A673 (cell line): ENCODE measurements around the gene DPP10.

ENCODE experiments used
- EZH2 ChIP-seq: fragments of 200-600 bp; sonication (generic); IDR thresholded peaks from 2 replicates; pipeline ENCODE4 v1.6.1; 2017; ENCODE audit warnings: borderline replicate concordance, low read depth, mild to moderate bottlenecking, mixed read lengths, antibody characterized with exemption, low read length; ENCODE audit not compliant: poor library complexity, severe bottlenecking
- TF ChIP-seq, protein P1 (sequence below): fragments of 300-800, 200-600 bp; sonication (generic); conservative IDR thresholded peaks from 2 replicates; pipeline ENCODE4 v1.5.1; 2017; ENCODE audit warnings: low read depth, mild to moderate bottlenecking, antibody characterized with exemption, low read length, moderate library complexity, mixed read lengths

DNA sequence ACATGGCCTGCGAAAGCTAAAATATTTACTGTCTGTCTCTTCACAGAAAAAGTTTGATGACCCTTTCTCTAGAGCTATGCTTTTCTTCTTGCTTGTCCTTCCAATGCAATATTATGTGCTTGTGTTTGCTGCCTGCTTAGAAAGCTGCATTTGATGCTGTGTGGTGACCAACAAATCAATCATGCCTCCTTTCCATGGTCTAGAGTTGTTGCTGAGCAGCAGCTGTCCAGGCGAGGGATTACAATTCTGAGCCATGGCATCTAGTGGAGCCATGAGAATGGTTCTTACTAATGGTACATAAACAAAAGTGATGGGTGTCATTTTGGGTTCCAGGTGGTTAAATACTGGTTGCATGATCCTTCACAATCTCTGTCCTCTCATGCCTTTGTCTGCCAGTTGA lies 1142.1 kb downstream of the DPP10 start:
- TF ChIP-seq, protein P1, sequence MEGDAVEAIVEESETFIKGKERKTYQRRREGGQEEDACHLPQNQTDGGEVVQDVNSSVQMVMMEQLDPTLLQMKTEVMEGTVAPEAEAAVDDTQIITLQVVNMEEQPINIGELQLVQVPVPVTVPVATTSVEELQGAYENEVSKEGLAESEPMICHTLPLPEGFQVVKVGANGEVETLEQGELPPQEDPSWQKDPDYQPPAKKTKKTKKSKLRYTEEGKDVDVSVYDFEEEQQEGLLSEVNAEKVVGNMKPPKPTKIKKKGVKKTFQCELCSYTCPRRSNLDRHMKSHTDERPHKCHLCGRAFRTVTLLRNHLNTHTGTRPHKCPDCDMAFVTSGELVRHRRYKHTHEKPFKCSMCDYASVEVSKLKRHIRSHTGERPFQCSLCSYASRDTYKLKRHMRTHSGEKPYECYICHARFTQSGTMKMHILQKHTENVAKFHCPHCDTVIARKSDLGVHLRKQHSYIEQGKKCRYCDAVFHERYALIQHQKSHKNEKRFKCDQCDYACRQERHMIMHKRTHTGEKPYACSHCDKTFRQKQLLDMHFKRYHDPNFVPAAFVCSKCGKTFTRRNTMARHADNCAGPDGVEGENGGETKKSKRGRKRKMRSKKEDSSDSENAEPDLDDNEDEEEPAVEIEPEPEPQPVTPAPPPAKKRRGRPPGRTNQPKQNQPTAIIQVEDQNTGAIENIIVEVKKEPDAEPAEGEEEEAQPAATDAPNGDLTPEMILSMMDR, result no peak
- no peak for TF ChIP-seq EZH2
